Activated CD4-positive, alpha-beta T cell treated with anti-CD3 and anti-CD28 coated beads for 24 hours (primary cell): ENCODE measurements around the gene ASF1B.
"Not testable (repeated sequence)": the region's sequence is repeated elsewhere in the genome, so short reads cannot be mapped to it uniquely, and the experiment has no call there.

Source experiments
- DNase-seq, 2 donors: peaks; one replicate each; pipeline ENCODE4 v3.0.0-alpha.2; 2020; ENCODE audit warnings: low read depth in 2 of 2

ASF1B gene

GRCh38 chr19:14160017-14160703 is 23.8 kb upstream of the ASF1B start:
- DNase-seq = no peak

GRCh38 chr19:14159059-14159458 is 22.7 kb upstream of the ASF1B start:
- DNase-seq = no peak

- DNase-seq = no peak
Observed at GRCh38 chr19:14158276-14159023, 22.1 kb upstream of the ASF1B start.

GRCh38 chr19:14156971-14157717 is 20.8 kb upstream of the ASF1B start:
- DNase-seq = no peak

- no peak for DNase-seq
Observed at GRCh38 chr19:14156122-14156521, 19.7 kb upstream of the ASF1B start.

- no peak for DNase-seq
Observed at GRCh38 chr19:14155371-14155770, 19.0 kb upstream of the ASF1B start.

GRCh38 chr19:14152713-14153112 is 16.3 kb upstream of the ASF1B start:
- no peak for DNase-seq

- DNase-seq = no peak
Observed at GRCh38 chr19:14150770-14151661, 14.6 kb upstream of the ASF1B start.

GRCh38 chr19:14150041-14150769 is 13.8 kb upstream of the ASF1B start:
- DNase-seq = no peak

GRCh38 chr19:14149509-14149994 is 13.2 kb upstream of the ASF1B start:
- peak in 1 of 2 donors; percentile 11 for DNase-seq

- DNase-seq = no peak
Observed at GRCh38 chr19:14148751-14149410, 12.5 kb upstream of the ASF1B start.

GRCh38 chr19:14147797-14148605 is 11.6 kb upstream of the ASF1B start:
- peak; percentile 17 to 39 for DNase-seq

GRCh38 chr19:14146789-14147216 is 10.4 kb upstream of the ASF1B start:
- DNase-seq = no peak

- not testable (repeated sequence) for DNase-seq
Observed at GRCh38 chr19:14146169-14146568, 9.8 kb upstream of the ASF1B start.

- DNase-seq = no peak
Observed at GRCh38 chr19:14145381-14145780, 9.0 kb upstream of the ASF1B start.

- DNase-seq = no peak
Observed at GRCh38 chr19:14142262-14143190, 6.1 kb upstream of the ASF1B start.

GRCh38 chr19:14141041-14141440 is 4.7 kb upstream of the ASF1B start:
- DNase-seq = no peak

- no peak for DNase-seq
Observed at GRCh38 chr19:14139944-14140343, 3.6 kb upstream of the ASF1B start.
